Measurements from ENCODE around the gene G6PC1.
"Not testable (repeated sequence)": the region's sequence is repeated elsewhere in the genome, so short reads cannot be mapped to it uniquely, and the experiment has no call there.

G6PC1 gene

GRCh38 chr17:42901535-42902229 is 1.1 kb downstream of the G6PC1 start:
- DNase-seq (ENCODE audit: low read depth): no peak

DNA sequence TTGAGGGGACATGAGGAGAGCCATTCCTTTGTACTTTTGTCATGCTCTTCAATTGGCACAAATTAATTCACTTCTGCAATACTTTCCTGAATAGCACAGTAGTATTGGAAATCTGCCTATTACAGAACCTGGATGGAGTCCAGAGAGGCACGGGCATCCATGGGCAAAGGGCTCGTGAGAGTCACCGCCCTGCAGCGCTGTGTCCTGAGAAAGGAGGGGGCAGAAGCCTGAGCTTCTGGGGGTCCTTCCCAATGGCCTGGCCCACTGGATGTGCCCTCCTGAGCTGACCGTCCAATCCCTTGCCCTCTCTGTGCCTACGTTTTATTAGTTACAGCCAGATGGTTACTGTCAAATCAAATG is 3.5 kb downstream of the G6PC1 start:
- no peak for DNase-seq (ENCODE audit: low read depth)

- DNase-seq (ENCODE audit: low read depth): no peak
Measured at GRCh38 chr17:42906772-42907446, 6.3 kb downstream of the G6PC1 start.

DNA sequence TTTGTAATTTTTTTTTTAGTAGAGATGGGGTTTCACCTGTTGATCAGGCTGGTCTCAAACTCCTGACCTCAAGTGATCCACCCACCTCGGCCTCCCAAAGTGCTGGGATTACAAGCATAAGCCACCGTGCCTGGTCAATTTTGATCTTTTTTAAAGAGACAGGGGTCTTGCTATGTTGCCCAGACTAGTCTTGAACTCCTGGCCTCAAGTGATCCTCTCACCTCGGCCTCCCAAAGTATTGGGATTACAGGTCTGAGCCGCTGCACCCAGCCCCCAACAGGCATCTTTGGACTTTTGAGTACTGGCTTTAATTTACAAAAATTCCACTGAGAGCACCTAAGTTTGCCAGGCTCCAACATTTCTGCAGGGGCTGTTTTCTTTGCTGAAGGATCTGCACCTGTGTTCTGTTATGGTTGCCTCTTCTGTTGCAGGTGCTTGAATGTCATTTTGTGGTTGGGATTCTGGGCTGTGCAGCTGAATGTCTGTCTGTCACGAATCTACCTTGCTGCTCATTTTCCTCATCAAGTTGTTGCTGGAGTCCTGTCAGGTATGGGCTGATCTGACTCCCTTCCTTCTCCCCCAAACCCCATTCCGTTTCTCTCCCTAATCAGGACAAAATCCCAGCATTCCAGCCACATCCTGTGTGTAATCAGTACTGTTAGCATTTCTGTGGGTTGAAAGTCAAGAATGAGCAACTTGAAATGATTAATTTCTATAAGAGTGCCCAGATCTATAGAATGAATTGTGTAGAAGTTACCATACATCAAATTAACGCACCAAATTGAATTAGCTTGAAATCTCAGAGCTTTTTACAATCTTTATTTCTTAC is 8.5 kb downstream of the G6PC1 start:
- no peak for DNase-seq (ENCODE audit: low read depth)

DNA sequence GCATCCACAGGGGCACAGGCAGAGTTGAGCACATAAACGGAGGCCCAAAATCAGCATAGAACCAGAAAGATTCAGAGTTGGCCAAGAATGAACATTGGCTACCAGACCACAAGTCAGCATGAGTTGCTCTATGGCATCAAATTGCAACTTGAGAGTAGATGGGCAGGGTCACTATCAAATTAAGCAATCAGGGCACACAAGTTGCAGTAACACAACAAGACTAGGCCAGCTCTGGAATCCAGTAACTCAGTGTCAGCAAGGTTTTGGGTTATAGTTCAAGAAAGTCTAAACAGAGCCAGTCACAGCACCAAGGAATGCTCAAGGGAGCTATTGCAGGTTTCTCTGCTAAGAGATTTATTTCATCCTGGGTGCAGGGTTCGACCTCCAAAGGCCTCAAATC is 12.9 kb downstream of the G6PC1 start:
- no peak for DNase-seq (ENCODE audit: low read depth)

GRCh38 chr17:42913981-42914617 is 13.5 kb downstream of the G6PC1 start:
- no peak for DNase-seq (ENCODE audit: low read depth)

GRCh38 chr17:42915288-42915687 is 14.7 kb downstream of the G6PC1 start:
- not testable (repeated sequence) for DNase-seq (ENCODE audit: low read depth)

DNA sequence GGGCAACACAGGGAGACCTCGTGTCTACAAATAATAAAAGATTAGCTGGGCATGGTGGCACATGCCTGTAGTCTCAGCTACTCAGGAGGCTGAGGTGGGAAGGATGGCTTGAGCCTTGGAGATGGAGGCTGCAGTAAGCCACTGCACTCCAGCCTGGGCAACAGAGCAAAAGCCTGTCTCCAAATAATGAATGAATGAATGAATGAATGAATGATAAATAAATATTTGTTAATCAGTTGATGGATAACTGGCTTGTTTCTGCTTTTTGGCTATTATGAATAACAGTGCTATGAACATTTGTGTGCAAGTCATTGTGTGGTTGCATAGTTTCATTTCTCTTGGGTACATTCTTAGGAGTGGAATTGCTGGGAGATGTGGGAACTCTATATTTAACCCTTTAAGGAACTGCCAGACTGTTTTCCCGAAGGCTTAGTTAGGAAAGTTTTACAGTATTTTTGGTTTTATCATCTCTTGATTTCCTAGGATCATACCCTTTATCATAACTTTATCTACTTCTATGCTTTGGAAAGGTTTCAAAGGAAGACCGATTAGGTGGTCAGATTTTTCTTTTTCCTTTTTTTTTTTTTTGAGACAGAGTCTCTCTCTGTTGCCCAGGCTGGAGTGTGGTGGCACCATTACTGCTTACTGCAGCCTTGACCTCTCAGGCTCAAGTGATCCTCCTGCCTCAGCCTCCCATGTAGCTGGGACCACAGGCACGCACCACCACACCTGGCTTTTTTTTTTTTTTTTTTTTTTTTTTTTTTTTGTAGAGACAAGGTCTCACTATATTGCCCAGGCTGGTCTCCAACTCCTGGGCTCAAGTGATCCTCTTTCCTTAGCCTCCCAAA is 16.0 kb downstream of the G6PC1 start:
- DNase-seq (ENCODE audit: low read depth): not testable (repeated sequence)

DNA sequence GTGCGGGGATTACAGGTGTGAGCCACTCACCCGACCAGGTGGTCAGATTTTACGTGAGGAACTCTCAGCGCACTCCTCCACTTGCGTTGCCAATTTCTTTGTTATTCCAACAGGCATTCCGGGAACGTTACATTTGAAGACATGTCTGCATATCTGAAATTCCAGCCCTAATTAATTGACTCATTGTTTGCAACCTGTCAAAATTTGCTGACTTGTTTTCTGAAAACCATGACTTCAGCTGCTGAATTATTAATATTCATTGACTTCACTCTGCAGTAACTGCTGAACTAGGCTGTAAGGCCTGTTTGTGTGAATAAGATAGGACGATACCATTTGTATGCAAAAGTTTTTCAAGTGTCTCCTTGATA is 16.6 kb downstream of the G6PC1 start:
- DNase-seq (ENCODE audit: low read depth): no peak

DNA sequence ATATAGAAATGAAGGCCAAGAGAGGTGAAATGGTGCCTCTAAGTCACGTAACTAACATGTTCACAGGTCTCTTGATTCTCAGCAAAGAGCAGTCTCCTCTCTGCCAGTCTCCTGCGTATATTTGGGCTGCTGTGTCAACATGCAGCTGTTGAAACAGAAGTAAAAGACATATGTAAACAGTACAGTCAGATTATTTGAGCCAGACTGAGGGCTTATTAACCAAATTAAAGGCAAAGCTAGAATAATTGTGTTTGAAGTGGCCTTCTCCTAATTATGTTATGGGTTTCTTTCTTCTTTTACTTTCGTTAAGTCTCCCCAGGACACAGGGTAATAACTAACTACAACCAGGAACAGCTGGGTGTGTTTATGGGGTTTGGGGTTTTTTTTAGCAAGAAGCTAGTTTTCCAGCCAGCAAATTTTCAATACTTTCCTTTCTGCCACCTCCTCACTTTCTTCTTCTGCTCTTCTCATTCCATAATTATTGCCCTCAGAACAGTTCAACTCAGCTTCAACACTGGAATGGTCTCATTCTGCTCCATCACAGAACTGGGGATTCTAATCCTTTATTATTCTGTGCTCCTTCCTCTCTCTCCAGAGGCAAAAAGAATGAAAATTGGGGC is 18.4 kb downstream of the G6PC1 start:
- DNase-seq (ENCODE audit: low read depth): no peak

DNA sequence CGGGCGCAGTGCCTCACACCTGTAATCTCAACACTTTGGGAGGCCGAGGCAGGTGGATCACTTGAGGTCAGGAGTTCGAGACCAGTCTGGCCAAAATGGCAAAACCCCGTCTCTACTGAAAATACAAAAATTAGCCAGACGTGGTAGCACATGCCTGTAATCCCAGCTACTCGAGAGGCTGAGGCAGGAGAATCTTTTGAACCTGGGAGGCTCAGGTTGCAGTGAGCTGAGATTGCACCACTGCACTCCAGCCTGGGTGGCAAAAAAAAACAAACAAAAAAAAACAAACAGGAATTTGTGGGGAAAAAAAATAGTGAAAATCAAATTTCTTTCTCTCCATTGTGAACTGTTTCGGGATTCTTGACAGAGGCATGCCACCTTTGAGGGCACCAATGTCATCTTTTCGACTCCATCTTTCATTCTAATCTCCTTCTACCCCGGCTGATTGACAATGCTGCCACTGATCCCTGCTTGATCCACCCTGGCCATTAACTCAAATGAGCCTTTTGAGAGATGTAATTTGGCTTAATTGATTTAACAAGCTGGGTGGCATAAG is 19.0 kb downstream of the G6PC1 start:
- DNase-seq (ENCODE audit: low read depth): not testable (repeated sequence)

DNA sequence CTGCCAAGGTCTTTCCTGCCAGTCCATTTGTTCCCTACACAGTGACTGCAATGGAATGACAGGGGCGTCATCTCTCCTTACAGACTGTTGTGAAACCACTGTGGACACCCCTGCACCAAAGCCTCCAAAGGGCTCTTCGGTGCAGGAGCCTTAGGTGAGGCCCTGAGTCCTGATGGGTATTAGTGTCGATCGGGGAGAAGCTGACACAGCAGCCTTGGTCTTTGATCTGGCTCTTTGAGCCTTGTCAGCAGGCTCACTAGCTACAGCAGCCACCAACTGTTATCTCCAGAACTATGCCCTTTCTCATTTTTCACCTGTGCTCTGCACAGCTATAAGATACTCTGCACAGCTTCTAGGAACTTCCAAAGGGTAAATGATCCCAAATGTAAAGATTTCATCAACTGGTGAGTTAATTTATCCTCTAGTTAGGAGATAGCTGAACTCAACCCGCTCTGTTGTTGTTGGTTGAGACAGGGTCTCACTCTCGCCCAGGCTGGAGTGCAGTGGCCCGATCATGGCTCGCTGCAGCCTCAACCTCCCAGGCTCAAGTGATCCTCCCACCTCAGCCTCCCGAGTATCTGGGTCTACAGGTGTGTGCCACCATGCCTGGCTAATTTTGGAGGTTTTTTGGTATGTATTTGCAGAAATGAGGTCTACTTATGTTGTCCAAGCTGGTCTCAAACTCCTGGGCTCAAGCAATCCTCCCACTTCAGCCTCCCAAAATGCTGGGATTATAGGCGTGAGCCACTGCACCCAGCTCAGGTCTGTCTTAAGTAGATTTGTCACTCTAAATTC is 19.7 kb downstream of the G6PC1 start:
- DNase-seq (ENCODE audit: low read depth): no peak

DNA sequence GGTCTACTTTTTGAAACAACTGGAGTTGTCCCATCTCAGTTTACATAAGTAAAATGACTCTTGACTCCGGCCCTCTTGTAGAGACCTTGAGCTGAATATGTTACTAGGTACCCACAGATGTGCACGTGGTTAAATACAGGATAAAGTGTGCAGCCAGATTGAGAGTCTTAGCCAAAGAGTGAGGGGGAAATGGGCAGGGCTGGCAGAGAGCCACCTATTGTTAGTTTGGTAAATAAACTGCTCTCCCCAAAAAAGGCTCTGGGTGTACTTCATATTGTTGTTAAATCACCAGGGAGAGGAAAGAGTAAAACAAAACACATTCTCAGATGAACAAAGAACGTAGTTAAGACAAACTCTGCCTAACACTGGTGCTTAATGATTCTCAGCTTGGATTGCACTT is 20.3 kb downstream of the G6PC1 start:
- no peak for DNase-seq (ENCODE audit: low read depth)

GRCh38 chr17:42922294-42922693 is 21.7 kb downstream of the G6PC1 start:
- no peak for DNase-seq (ENCODE audit: low read depth)

DNA sequence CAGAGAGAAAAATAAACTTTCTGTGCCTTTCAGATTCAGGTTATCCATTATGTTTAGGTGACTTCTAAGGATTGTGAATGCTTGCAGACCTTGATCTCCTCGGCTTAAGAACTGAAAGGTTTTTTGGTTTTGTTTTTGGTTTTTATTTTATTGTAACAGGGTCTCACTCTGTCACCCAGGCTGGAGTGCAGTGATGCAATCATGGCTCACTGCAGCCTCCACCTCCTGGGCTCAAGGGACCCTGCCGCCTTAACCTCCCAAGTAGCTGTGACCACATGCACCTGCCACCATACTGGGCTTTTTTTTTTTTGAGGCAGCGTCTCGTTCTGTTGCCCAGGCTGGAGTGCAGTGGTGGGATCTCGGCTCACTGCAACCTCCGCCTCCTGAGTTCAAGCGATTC is 22.9 kb downstream of the G6PC1 start:
- not testable (repeated sequence) for DNase-seq (ENCODE audit: low read depth)

- DNase-seq (ENCODE audit: low read depth): no peak
Measured at GRCh38 chr17:42924891-42925290, 24.3 kb downstream of the G6PC1 start.

GRCh38 chr17:42928714-42929496 is 28.3 kb downstream of the G6PC1 start:
- DNase-seq (ENCODE audit: low read depth): no peak

- DNase-seq (ENCODE audit: low read depth): no peak
Measured at GRCh38 chr17:42929497-42929844, 28.9 kb downstream of the G6PC1 start.

Data from stimulated activated CD8-positive, alpha-beta memory T cell treated with anti-CD3 and anti-CD28 coated beads, Interleukin-12 subunit alpha, Interleukin-12 subunit beta, amount 100 ng/mL, for 4 hours (primary cell).